Measurements from ENCODE around the gene PTPRN2.

DNA sequence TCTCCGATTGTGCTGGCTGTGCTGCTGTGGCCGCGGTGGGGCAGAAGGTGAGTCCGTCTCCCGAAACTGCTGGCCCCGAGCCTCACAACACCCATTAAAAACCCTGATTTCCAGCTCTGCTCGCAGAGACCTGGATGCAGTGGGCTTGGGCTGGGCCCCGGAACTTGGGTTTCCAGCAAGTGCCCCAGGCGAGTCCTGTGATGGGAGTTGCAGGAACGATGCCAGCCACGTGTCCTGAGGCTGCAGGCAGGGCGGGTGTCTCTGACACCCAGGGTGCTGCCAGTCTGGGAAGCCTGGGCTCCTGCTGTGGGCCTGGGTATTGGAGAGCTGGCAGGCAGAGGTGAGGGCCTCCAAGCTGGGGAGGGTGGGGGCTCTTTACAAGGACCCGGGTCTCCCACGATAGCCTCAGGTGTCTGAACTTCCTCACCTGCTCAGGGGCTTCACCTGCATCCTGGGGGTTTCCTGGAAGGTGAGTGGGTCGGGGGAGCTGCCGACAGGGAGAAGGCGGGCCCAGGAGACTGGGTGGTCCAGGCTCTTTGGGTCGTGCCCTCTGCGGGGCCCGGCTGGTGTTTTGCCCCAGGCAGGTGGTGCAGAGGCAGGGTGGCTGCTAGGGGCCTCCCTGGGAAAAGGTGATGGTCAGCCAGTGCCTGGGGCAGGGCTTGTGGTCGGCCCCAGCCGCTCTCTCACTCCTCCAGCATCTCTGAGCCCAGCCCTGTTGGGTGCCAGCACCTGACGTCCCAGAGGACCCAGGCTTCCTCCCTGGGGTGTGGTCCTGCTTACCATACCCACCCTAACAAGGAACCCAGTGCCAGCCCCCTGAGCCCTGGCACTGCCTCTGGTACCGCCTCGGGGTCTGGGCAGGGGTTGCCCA lies 1070.5 kb downstream of the PTPRN2 start:
- TF ChIP-seq, protein P1, sequence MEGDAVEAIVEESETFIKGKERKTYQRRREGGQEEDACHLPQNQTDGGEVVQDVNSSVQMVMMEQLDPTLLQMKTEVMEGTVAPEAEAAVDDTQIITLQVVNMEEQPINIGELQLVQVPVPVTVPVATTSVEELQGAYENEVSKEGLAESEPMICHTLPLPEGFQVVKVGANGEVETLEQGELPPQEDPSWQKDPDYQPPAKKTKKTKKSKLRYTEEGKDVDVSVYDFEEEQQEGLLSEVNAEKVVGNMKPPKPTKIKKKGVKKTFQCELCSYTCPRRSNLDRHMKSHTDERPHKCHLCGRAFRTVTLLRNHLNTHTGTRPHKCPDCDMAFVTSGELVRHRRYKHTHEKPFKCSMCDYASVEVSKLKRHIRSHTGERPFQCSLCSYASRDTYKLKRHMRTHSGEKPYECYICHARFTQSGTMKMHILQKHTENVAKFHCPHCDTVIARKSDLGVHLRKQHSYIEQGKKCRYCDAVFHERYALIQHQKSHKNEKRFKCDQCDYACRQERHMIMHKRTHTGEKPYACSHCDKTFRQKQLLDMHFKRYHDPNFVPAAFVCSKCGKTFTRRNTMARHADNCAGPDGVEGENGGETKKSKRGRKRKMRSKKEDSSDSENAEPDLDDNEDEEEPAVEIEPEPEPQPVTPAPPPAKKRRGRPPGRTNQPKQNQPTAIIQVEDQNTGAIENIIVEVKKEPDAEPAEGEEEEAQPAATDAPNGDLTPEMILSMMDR (IDR thresholded peaks at IDR 0.05) = no peak
- TF ChIP-seq POLR2A (IDR thresholded peaks at IDR 0.05) = no peak
